Endothelial cell of umbilical vein (primary cell): ENCODE data around the gene CNDP2. TPM values are rescaled to one million over a fixed set of nuclear protein-coding genes. Genes with fewer than 3 reads are reported as not detected.

Source experiments
- BruUV-seq: library from RNA; stranded (reverse); fragments of 400-500 nt; replicated peaks from 2 replicates; lab custom pipeline; 2021; lab: Mats Ljungman, UMichigan
- CTCF ChIA-PET: fragments of 300-600, 350-600 bp; sonication (Branson Sonifier 250); formaldehyde crosslinking; loops from one replicate; lab custom pipeline; 2021; ENCODE audit warnings: antibody characterized with exemption, inconsistent platforms; lab: Charles Lee
- POLR2A ChIA-PET: fragments of 300-600, 350-600 bp; sonication (Branson Sonifier 250); formaldehyde crosslinking; loops from one replicate; lab custom pipeline; 2021; ENCODE audit warnings: antibody characterized with exemption, inconsistent platforms; lab: Charles Lee
- DNase-seq: peaks from one replicate; pipeline ENCODE4 v3.0.0-alpha.2; 2011; ENCODE audit warnings: low read depth, low spot score
- FAIRE-seq: peaks from 2 replicates; lab custom pipeline; 2011; peaks lifted over from hg19 to GRCh38; lab: Jason Lieb, UNC
- H2AFZ ChIP-seq: 2 replicates; pipeline ENCODE4 v1.6.0; 2012; ENCODE audit warnings: low read depth, low read length, control low read depth, inconsistent platforms
- H3K27ac ChIP-seq: 2 replicates; pipeline ENCODE4 v1.5.1; 2011; ENCODE audit warnings: low read depth, mild to moderate bottlenecking, control low read depth, low read length, moderate library complexity; ENCODE audit not compliant: insufficient read depth
- H3K27me3 ChIP-seq, 2 experiments: 2 replicates each; pipeline versions ENCODE4 v1.6.0 to v1.6.1; 2011; ENCODE audit warnings: low read length in 2 of 2, mixed read lengths in 1 of 2; ENCODE audit not compliant: control insufficient read depth in 2 of 2, insufficient read depth in 2 of 2
- H3K36me3 ChIP-seq, 2 experiments: 2 replicates in 1 of 2; 3 replicates in 1 of 2; pipeline ENCODE4 v1.5.1; 2011; ENCODE audit warnings: low read length in 2 of 2, mild to moderate bottlenecking in 1 of 2, moderate library complexity in 1 of 2; ENCODE audit not compliant: control insufficient read depth in 2 of 2, insufficient read depth in 2 of 2; ENCODE audit errors: extremely low read depth in 1 of 2
- H3K4me1 ChIP-seq: 3 replicates; pipeline ENCODE4 v1.5.1; 2011; ENCODE audit warnings: mild to moderate bottlenecking, low read length; ENCODE audit not compliant: control insufficient read depth, insufficient read depth; ENCODE audit errors: extremely low read depth
- H3K4me2 ChIP-seq: 2 replicates; pipeline ENCODE4 v1.6.1; 2011; ENCODE audit warnings: low read length, control low read depth, mixed read lengths; ENCODE audit not compliant: insufficient read depth
- H3K4me3 ChIP-seq, 3 experiments: fragments of 200-600 bp in 1 of 3; sonication (generic), shearing (Covaris generic) in 1 of 3; replicated peaks in 1 of 3; 2 replicates each; pipeline ENCODE4 v1.5.1; 2011 to 2016; ENCODE audit warnings: control low read depth in 3 of 3, low read length in 3 of 3, mild to moderate bottlenecking in 2 of 3, inconsistent platforms in 1 of 3, low read depth in 1 of 3, moderate library complexity in 1 of 3; ENCODE audit not compliant: insufficient read depth in 1 of 3
- H3K79me2 ChIP-seq: 2 replicates; pipeline ENCODE4 v1.6.0; 2012; ENCODE audit warnings: low read length, inconsistent platforms; ENCODE audit not compliant: control insufficient read depth, insufficient read depth
- H3K9ac ChIP-seq: replicated peaks from 2 replicates; pipeline ENCODE3; 2011; ENCODE audit warnings: low read length, control low read depth; ENCODE audit not compliant: insufficient read depth; ENCODE audit errors: extremely low read depth
- H3K9me1 ChIP-seq: replicated peaks from 3 replicates; pipeline ENCODE4 v1.6.0; 2011; ENCODE audit warnings: mild to moderate bottlenecking, low read length; ENCODE audit not compliant: control insufficient read depth, insufficient read depth; ENCODE audit errors: extremely low read depth
- H3K9me3 ChIP-seq: replicated peaks from 2 replicates; pipeline ENCODE4 v1.5.1; 2012; ENCODE audit warnings: low read length, inconsistent platforms; ENCODE audit not compliant: control insufficient read depth, insufficient read depth
- H4K20me1 ChIP-seq: replicated peaks from 2 replicates; pipeline ENCODE3; 2011; ENCODE audit warnings: mild to moderate bottlenecking, low read length; ENCODE audit not compliant: control insufficient read depth, insufficient read depth; ENCODE audit errors: extremely low read depth
- CTCF ChIP-seq, 2 donors: IDR thresholded peaks; 1 replicate in 1 of 2; 2 replicates in 1 of 2; pipeline ENCODE4 v1.5.1; 2011; ENCODE audit warnings: low read length in 2 of 2, mild to moderate bottlenecking in 2 of 2, moderate library complexity in 2 of 2, control low read depth in 1 of 2, inconsistent platforms in 1 of 2, low read depth in 1 of 2; ENCODE audit not compliant: insufficient read depth in 1 of 2; ENCODE audit errors: extremely low read depth in 1 of 2
- EZH2 ChIP-seq: IDR thresholded peaks from 2 replicates; pipeline ENCODE4 v1.6.1; 2012; ENCODE audit warnings: borderline replicate concordance, low read depth, mild to moderate bottlenecking, moderate library complexity, low read length, inconsistent platforms; ENCODE audit not compliant: severe bottlenecking
- FOS ChIP-seq: IDR thresholded peaks from 2 replicates; pipeline ENCODE4 v1.6.1; 2011; ENCODE audit warnings: mild to moderate bottlenecking, low read length, moderate library complexity, borderline replicate concordance; ENCODE audit not compliant: insufficient read depth
- GATA2 ChIP-seq: IDR thresholded peaks from 2 replicates; pipeline ENCODE4 v1.7.0; 2011; ENCODE audit warnings: low read depth, mild to moderate bottlenecking, moderate library complexity, mixed read lengths, low read length; ENCODE audit not compliant: insufficient read length, insufficient read depth
- JUN ChIP-seq: IDR thresholded peaks from 2 replicates; pipeline ENCODE4 v1.6.1; 2011; ENCODE audit warnings: borderline replicate concordance, low read depth; ENCODE audit not compliant: insufficient read length, insufficient read depth
- MAX ChIP-seq: IDR thresholded peaks from 2 replicates; pipeline ENCODE4 v1.6.1; 2011; ENCODE audit not compliant: insufficient read depth, insufficient read length
- MYC ChIP-seq: IDR thresholded peaks from one replicate; pipeline ENCODE4 v1.6.1; 2011; ENCODE audit warnings: mild to moderate bottlenecking, low read depth, low read length
- POLR2A ChIP-seq: IDR thresholded peaks from 2 replicates; pipeline ENCODE4 v1.6.1; 2012; ENCODE audit warnings: low read depth, mild to moderate bottlenecking, control low read depth, low read length
- POLR2AphosphoS5 ChIP-seq: IDR thresholded peaks from 2 replicates; pipeline ENCODE4 v1.6.1; 2012; ENCODE audit warnings: low read depth, mild to moderate bottlenecking, control low read depth, low read length, moderate library complexity; ENCODE audit not compliant: insufficient read depth
- dilution Hi-C: fragments of 300-500 bp; cut with MboI; formaldehyde crosslinking; loops from one replicate; pipeline ENCODE4 v1.15.0; 2019; ENCODE audit warnings: low sequenced_read_pairs; ENCODE audit not compliant: extremely low pct_ligation_motif_present
- intact Hi-C: fragments of 100-400 bp; cut with micrococcal nuclease; formaldehyde crosslinking; loops from one replicate; pipeline ENCODE4 v1.10.0; 2022
- polyA plus RNA-seq, 4 experiments: library from polyadenylated mRNA; depleted of rRNA in 3 of 4; stranded (reverse) in 3 of 4; unstranded in 1 of 4; fragments of >200 nt; gene quantifications; 2 replicates each; pipeline versions ENCODE4 v1.2.1 to v1.2.3, GENCODE V29; 2011 to 2012; ENCODE audit warnings: missing spikeins in 1 of 4
- total RNA-seq: library from RNA; stranded (reverse); gene quantifications from 2 replicates; pipeline ENCODE4 v1.2.3, GENCODE V29; 2021

CNDP2 gene
- total and polyA plus RNA-seq, 2 donors (not counting 3 experiments of a cell fraction or from before 2014, with no cell fraction given): 52.9 to 123 TPM

- Histone ChIP-seq H3K9ac (no peak overlapping the region), H3K27ac (no peak overlapping the region), H3K4me3 (no peak overlapping the region), H3K9me1 (no peaks in the 10 kb centered on the region), H2AFZ (no peak overlapping the region), H4K20me1 (no peaks in the 10 kb centered on the region), H3K27me3 (no peaks in the 10 kb centered on the region), H3K4me2 (no peak overlapping the region), H3K36me3 (no peaks in the 10 kb centered on the region), H3K79me2 (no peaks in the 10 kb centered on the region), H3K4me1 (peaks cover 3% of the 10 kb centered on the region), H3K9me3 (no peaks in the 10 kb centered on the region)
- ChIA-PET POLR2A (no interaction called here), CTCF (interaction anchor here (1.7 kb wide), 1 partner anchor 10 kb away, joined by 10 read pairs; no protein-coding TSS in a partner anchor)
- TF ChIP-seq POLR2A (no peak), MAX (no peak), FOS (no peak), POLR2AphosphoS5 (no peak), GATA2 (no peak), MYC (no peak), CTCF (IDR thresholded peaks at IDR 0.05; ENCODE audit: extremely low read depth in 1 of 2, insufficient read depth in 1 of 2, low read depth in 1 of 2, low read length in 2 of 2) (no peak), JUN (no peak), EZH2 (no peak)
- intact Hi-C loops: no loop called here
- DNase-seq (no peak), FAIRE-seq (no peak)
- BruUV-seq: no TSS peak
- dilution Hi-C loops: no loop called here
Measured at GRCh38 chr18:74541703-74542555, 45.8 kb downstream of the CNDP2 start.
